GM18951 (cell line): ENCODE measurements around the gene H2BK1.

ENCODE experiments used
- POLR2A ChIP-seq: IDR thresholded peaks from 4 replicates; pipeline ENCODE4 v1.6.1; 2011; ENCODE audit warnings: mild to moderate bottlenecking; ENCODE audit not compliant: insufficient read length, insufficient read depth; ENCODE audit errors: extremely low read depth
- in situ Hi-C: fragments of 300-500 bp; cut with MboI; formaldehyde crosslinking; loops from one replicate; pipeline ENCODE4 v1.12.0; 2022; ENCODE audit warnings: low sequenced_read_pairs, mixed read lengths, inconsistent platforms; ENCODE audit not compliant: unreplicated experiment

Gene H2BK1

DNA sequence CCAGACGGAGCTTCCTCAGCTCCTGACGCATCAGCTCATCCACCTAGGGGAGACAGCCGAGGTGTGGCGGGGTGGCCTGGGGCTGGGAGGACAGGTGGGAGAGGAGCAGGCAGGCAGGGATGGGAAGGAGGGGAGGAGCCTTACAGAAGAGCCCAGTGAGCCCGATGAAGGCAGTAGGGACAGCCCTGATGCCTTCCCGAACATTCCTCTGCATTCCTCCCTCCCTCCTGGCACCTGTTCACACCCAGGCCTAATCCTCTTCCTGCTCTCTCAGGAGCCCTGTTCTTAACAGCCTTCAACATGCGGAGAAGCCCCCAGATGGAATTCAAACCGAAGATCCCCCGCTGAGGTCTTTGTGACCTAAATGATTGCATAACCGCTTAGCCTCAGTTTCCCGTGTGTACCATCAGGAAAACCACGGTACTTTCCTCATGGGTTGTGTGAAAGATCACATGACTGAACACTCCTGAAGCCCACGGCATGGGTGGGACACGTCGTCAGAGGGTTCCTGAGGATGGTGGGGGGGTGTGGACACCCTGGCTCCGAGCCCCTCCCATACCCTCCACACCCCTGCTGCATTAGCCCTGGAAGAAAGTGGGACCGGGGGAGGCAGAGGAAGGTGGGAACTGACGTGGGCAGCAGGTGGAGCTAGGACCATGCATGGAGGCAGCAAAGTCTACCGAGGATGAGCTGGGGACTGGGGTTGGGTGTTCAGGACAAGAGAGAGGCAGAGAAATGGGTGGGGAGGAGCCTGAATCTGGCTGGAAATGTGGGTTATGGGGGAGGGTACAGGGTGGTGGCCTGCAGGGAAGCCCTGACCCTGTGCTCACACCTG, 14.5 kb downstream of the H2BK1 start:
- in situ Hi-C loops, result no loop called here
- no peak for TF ChIP-seq POLR2A

DNA sequence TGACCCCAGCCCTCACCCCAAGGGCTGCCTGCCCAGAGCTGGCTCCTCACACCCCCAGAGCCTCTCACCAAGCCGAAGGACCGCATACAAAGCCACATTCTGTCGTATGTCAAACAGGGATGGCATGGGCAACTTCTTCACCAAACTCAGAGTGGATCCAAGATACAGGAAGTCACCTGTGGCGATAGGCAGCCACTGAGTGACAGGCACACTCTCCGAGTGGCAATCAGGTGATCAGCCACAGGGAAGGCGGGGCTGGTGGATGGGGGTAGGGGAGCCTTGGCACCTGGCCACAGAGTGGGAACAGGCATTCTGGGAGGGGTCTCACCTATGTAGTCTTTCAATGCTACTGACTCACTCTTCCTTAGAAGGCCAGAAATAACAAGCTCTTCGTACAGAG, 16.1 kb downstream of the H2BK1 start:
- TF ChIP-seq POLR2A, result no peak
- in situ Hi-C loops, result no loop called here

DNA sequence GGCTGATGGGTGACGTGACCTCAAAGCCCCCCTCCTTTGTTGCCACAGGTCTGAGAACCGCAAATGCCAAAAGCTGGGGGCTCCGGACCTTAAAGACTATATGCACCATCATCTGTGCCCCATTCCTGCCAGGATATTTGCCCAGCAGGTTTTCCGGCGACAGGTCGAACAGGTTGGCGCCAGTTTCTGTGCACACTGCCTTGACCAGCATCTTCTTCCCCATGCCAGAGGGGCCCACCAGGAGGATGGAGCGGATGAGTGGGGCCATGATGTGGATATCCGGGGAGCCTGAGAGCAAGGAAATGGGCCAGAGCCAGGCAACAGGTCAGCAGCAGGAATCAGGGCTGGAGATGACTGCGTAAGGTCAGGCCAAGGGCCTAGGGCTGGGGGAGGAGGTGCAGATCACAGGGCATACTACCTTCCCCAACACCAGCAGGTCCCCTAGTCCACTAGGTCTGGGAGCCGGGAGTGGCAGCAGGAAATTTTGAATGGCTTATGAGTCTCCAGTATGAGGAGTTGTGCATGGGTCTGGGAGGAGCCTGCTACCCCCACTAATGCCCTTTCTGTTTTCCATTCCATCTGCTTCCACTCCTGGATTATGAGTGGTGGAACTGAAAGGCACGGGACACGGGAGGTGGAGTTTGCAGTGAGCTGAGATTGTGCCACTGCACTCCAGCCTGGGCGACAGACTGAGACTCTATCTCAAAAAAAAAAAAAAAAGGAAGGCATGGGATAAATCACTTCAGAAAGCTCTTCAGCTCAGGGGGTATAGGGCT, 16.9 kb downstream of the H2BK1 start:
- no peak for TF ChIP-seq POLR2A
- in situ Hi-C loops, result no loop called here

GRCh38 chr7:151192002-151192539, 18.2 kb downstream of the H2BK1 start:
- no peak for TF ChIP-seq POLR2A
- in situ Hi-C loops, result no loop called here

GRCh38 chr7:151191544-151191943, 18.7 kb downstream of the H2BK1 start:
- in situ Hi-C loops, result no loop called here
- TF ChIP-seq POLR2A, result no peak

DNA sequence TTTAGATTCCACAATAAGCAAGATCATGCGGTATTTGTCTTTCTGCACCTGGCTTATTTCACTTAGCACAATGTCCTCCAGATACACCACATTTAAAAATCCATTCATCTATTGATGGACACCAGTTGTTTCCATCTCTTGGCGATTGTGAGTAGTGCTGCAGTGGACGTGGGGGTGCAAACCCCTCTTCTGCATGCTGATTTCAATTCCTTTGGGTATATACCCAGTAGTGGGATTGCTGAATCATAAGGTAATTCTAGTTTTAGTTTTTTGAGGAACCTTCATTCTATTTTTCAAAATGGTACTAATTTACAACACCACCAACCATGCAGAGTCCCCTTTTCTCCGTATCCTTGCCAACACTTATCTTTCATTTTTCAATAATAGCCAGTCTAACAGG, 21.2 kb downstream of the H2BK1 start:
- in situ Hi-C loops, result no loop called here
- no peak for TF ChIP-seq POLR2A

DNA sequence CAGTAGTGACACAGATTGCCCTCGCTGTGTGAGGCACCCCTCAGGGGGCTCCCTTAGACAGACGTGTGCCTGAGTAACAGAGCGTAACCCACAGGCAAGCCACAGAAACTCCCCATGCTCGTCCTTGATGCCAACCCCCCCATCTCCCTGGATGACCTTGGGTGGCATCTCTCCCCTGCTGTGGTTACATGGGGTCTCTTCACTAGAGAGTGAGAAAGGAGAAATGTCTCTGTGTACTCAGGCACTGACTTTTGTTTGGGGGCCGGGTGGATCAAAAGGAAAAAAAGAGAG, 22.1 kb downstream of the H2BK1 start:
- in situ Hi-C loops, result no loop called here
- TF ChIP-seq POLR2A, result no peak

DNA sequence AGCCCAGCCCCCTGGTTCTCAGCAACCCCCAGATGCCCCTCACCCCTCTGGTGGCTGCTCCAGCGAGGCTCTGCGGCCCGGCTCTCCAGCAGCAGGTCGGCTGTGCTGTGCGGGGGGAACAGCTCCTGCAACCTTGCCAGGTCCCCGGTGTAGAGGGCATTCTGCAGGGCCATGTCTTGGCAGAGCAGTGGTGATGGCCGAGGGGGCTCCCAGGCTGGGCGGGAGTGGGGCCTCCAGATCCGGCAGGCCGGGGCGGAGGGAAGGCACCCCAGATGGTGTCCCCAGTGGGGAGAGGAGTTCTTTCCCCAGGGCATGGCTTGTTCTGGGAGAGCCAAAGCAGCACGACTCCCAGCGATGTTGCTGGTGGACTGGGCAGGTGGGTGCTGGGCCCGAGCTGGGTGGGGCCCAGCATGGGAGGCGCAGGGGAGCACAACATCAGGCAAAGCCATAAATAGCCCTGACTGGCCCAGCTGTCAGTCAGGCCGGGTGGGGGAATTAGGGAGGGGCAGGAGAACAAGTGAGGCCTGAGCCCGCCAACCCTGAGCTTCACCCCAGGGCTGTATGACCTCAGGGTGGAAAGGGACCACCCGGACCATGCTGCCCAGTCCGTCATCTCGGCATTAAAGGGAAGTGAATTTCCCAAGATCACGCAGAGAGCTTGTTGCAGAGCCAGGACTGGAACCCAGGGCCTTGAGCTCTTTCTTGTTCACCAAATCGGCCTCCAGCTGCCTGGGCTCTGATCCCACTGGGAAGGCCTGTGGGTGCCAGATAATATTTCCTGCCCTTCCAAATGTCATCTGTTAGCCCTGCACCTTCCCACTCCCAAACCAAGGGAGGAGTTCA, 22.7 kb downstream of the H2BK1 start:
- TF ChIP-seq POLR2A, result no peak
- in situ Hi-C loops, result no loop called here

DNA sequence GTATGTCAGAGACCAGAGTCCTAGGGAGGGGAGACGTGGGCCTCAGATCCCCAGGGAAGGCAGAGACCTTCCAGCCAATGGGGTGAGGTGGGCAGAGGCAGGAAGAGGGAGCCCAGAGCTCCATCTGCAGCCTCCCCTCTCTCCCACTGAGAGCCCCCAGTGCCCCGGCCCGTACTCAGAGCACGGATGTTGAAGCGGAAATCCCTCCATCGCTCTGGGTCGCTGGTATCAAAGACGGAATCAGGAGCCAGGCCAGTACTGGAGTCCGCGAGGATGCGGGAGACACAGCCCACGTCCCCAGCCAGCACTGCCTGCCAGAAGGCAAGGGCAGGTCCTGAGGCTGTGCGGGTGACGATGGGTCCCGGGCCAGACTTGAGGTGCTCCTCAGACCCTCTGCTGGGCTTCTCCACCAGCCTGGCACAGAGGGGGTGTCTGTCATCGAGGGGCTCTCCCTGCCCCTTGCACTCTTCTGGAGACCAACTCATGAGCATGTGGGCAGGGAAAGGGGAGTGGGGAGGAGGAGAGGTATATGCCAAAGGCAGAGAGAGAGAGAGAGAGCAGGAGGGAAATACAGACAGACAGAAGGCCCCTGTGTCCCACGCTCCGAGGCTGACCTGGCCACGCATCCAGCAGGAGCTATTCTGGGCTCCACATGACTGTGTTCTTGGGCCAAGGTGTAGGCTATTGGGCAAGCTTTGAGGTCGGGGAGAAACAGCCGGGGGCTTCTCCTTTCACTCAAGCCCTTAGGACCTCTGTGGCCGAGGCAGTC, 23.5 kb downstream of the H2BK1 start, which contains the start of gene ASB10:
Gene ASB10, minus strand, starts transcription at position 611 of the 769 bp plus-strand sequence. Its CDS starts 120 bp downstream, at position 491.
- no peak for TF ChIP-seq POLR2A
- in situ Hi-C loops, result no loop called here

DNA sequence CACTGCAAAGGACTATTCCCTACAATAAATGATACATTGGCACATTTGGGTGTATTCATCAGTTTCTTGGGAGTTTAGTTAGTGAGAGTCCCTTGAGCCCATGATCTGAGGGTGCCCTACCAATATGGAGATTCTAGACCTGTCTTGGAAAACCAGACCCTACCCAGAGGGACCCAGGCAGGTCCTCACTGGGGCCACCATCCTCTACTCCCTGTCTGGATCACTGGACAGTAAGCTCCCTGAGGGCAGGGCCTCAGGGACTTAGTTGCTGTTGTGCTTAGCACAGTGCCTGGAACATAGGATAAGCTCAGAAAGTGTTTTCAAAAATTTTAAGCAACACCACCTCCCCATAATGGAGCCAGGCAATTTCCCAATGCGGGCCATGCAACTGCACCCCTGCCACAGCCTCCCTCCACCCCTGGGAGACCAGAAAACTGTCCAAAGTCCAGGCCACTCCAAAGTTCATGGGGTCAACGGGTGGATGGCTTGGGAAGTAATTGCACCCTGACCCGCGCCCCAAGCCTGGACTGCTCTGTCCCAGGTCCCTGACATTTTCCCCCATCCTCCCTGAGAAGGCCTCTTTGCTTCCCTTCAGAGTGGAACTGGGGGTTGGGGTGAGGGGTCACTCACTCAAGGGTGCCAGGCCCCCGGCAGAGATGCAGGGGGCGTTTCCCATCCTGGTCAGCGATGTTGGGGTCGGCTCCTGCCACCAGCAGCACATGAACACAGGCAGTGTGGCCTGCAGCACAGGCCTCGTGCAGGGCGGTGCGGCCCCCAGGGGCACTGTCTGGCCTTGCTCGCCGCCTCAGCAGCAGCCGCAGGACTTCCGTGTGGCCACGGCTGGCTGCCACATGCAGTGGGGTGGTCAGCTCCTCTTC, 24.3 kb downstream of the H2BK1 start:
- in situ Hi-C loops, result no loop called here
- no peak for TF ChIP-seq POLR2A

- TF ChIP-seq POLR2A, result no peak
- in situ Hi-C loops, result no loop called here
Measured at GRCh38 chr7:151181011-151181431, 29.3 kb downstream of the H2BK1 start.
